Activated B cell treated with CpG ODN at 0.5 μM for 24 hours (primary cell): ENCODE results near the gene COMT. TPM values are rescaled to one million over a fixed set of nuclear protein-coding genes. Genes with fewer than 3 reads are reported as not detected.

Source experiments
- ATAC-seq: fragments of 200-7000 bp; cut with Tn5 transposase; one replicate; pipeline ENCODE4 v1.10.0; 2021; ENCODE audit warnings: low read depth, mild to moderate bottlenecking, moderate library complexity
- CTCF ChIA-PET: fragments of 350-600 bp; sonication (Branson Sonifier 250); formaldehyde crosslinking; loops from one replicate; lab custom pipeline; 2021; ENCODE audit warnings: antibody characterized with exemption; lab: Charles Lee
- POLR2A ChIA-PET: fragments of 350-600 bp; sonication (Branson Sonifier 250); formaldehyde crosslinking; loops from one replicate; lab custom pipeline; 2021; ENCODE audit warnings: antibody characterized with exemption; lab: Charles Lee
- DNase-seq: peaks from one replicate; pipeline ENCODE4 v3.0.0; 2022
- H3K27ac Mint-ChIP-seq: one replicate; pipeline ENCODE4 v1.8.0; 2020; ENCODE audit warnings: mixed read lengths
- H3K27me3 Mint-ChIP-seq: one replicate; pipeline ENCODE4 v1.8.0; 2021; ENCODE audit warnings: mixed read lengths
- H3K36me3 Mint-ChIP-seq: one replicate; pipeline ENCODE4 v1.8.0; 2021; ENCODE audit warnings: low read depth, mixed read lengths
- H3K4me1 Mint-ChIP-seq: one replicate; pipeline ENCODE4 v1.8.0; 2021; ENCODE audit warnings: mixed read lengths
- H3K4me3 Mint-ChIP-seq: one replicate; pipeline ENCODE4 v1.8.0; 2020; ENCODE audit warnings: mild to moderate bottlenecking, mixed read lengths
- H3K9me3 Mint-ChIP-seq: one replicate; pipeline ENCODE4 v1.8.0; 2020; ENCODE audit warnings: mixed read lengths
- intact Hi-C: fragments of 100-400 bp; cut with micrococcal nuclease; formaldehyde crosslinking; loops from one replicate; pipeline ENCODE4 v1.15.1; 2024
- total RNA-seq: library from RNA; stranded (reverse); gene quantifications from 2 replicates; pipeline ENCODE4 v1.2.3, GENCODE V29; 2022
- TF ChIP-seq, protein P1 (sequence below): fragments of 200-600 bp; IDR thresholded peaks from one replicate; pipeline ENCODE4 v1.8.0; 2022; ENCODE audit warnings: antibody characterized with exemption, mild to moderate bottlenecking

The COMT gene
- total RNA-seq, 1 donor from 2014 or later = 40.6 TPM

DNA sequence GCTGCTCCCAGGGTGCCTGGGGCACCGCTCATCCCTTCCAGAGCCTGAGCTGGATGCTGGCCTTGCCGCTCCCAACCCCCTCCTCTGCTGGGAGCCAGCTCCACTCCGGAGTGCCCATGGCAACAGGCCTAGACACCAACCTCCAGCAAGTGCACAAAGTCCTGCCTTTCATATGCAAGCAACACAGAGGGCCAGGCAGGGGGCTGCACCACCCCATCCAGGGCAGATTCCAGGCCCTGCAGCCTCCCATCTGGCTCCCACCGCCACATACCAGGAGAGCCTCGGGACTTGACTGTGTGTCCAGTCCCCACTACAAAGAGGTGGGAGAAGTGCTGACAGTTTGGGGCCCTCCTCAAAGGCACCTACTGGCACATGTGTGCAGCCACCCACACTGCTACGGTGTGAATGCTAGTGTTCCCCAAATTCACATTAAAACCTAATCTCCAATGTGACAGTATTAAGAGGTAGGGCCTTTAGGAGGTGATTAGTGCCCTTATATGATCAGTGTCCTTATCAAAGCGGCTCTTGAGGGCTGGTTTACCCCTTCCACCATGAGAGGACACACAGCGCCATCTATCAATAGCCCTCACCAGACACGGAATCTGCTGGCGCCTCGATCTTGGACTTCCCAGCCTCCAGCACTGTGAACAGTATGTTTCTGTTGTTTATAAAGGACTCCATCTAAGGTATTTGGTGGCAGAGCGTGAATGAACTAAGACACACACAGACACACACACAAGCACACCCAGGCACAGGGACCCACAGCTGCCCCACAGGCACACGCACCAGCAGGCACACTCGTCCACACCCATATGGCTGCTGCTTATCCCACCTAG, 58.9 kb downstream of the COMT start:
- no peaks in the 10 kb centered on the region for H3K27me3 Mint-ChIP-seq
- TF ChIP-seq, protein P1, sequence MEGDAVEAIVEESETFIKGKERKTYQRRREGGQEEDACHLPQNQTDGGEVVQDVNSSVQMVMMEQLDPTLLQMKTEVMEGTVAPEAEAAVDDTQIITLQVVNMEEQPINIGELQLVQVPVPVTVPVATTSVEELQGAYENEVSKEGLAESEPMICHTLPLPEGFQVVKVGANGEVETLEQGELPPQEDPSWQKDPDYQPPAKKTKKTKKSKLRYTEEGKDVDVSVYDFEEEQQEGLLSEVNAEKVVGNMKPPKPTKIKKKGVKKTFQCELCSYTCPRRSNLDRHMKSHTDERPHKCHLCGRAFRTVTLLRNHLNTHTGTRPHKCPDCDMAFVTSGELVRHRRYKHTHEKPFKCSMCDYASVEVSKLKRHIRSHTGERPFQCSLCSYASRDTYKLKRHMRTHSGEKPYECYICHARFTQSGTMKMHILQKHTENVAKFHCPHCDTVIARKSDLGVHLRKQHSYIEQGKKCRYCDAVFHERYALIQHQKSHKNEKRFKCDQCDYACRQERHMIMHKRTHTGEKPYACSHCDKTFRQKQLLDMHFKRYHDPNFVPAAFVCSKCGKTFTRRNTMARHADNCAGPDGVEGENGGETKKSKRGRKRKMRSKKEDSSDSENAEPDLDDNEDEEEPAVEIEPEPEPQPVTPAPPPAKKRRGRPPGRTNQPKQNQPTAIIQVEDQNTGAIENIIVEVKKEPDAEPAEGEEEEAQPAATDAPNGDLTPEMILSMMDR = no peak
- H3K4me1 Mint-ChIP-seq = no peaks in the 10 kb centered on the region
- H3K36me3 Mint-ChIP-seq = peaks cover 15% of the 10 kb centered on the region
- H3K27ac Mint-ChIP-seq = no peak overlapping the region
- ChIA-PET POLR2A (no interaction called here), CTCF (no interaction called here)
- no peak overlapping the region for H3K4me3 Mint-ChIP-seq
- no peak for DNase-seq
- ATAC-seq = no peak
- intact Hi-C loops = no loop called here
- peaks cover 14% of the 10 kb centered on the region for H3K9me3 Mint-ChIP-seq

DNA sequence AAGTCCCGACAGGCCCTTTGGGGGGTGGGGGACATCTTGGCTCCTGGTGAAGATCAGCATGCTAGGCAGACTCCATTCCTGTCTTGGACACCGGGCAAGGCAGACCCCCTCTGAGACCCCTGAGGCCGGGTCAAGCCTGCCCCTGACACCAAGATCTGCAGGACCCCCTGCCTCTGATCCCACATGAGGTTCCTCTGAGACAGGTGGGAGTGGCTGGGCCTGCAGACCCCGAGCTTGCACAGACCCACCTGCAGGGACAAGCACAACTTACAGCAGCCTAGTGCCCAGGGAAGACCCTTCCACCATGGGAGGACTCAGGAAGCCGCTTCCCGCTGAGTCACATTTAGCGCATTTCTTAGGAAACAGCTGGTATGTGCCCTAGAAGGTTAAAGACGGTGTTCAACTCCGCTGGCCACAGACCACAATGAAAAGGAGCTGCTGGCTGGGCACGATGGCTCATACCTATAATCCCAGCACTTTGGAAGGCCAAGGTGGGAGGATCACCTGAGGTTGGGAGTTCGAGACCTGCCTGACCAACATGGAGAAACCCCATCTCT, 59.6 kb downstream of the COMT start:
- DNase-seq (no peak), ATAC-seq (no peak)
- intact Hi-C loops = no loop called here
- H3K4me1 Mint-ChIP-seq = no peaks in the 10 kb centered on the region
- H3K4me3 Mint-ChIP-seq = no peak overlapping the region
- ChIA-PET CTCF (no interaction called here), POLR2A (no interaction called here)
- H3K36me3 Mint-ChIP-seq = peaks cover 15% of the 10 kb centered on the region
- H3K9me3 Mint-ChIP-seq = peaks cover 14% of the 10 kb centered on the region
- H3K27me3 Mint-ChIP-seq = no peaks in the 10 kb centered on the region
- H3K27ac Mint-ChIP-seq = no peak overlapping the region
- TF ChIP-seq, protein P1 = no peak

DNA sequence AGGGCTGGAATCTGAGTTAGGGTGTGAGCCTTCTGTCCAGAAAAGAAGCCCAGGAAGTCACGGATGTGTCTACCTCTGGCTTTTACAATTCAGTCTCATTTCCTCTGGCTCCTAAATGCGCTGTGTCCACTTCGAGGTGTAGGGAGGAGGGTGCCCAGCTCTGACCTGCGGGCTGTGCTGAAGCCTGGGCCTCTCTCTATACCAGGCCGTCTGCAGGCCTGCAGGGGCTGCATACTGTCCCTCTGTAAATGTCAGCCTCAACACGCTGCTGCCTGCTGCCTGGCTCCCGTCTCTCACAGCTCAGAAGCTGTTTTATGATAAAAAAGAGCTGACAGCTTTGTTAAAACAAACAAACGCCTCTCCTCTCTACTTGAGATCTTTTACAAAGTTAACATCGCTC, 60.6 kb downstream of the COMT start:
- ChIA-PET POLR2A (no interaction called here), CTCF (no interaction called here)
- Mint-ChIP-seq H3K36me3 (peaks cover 15% of the 10 kb centered on the region), H3K27ac (no peak overlapping the region), H3K27me3 (no peaks in the 10 kb centered on the region), H3K4me3 (no peak overlapping the region), H3K9me3 (peaks cover 14% of the 10 kb centered on the region), H3K4me1 (no peaks in the 10 kb centered on the region)
- DNase-seq = no peak
- no peak for ATAC-seq
- intact Hi-C loops = no loop called here
- TF ChIP-seq, protein P1 = no peak

DNA sequence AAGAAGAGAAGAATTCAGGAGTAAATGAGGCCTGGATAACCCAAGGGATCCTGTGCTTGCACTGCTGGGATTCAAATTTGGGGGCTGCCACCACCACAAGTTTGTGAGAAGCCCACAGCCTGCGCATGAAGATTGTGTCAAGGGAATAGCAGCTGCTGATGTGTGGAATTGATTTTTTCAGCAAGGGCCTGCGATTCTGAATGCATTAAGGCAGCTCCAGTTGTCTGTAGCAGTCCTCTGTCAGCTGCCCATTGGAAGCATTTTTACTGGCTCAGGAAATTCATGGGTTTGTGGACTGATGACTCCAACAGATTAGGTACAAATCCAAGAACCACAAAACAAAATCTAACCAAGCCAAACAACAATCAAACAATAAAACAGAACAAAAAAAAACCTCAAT, 61.1 kb downstream of the COMT start:
- no peak for ATAC-seq
- Mint-ChIP-seq H3K4me1 (no peaks in the 10 kb centered on the region), H3K4me3 (no peak overlapping the region), H3K9me3 (peaks cover 14% of the 10 kb centered on the region), H3K36me3 (peaks cover 15% of the 10 kb centered on the region), H3K27me3 (no peaks in the 10 kb centered on the region), H3K27ac (no peak overlapping the region)
- ChIA-PET POLR2A (no interaction called here), CTCF (no interaction called here)
- TF ChIP-seq, protein P1 = no peak
- intact Hi-C loops = no loop called here
- no peak for DNase-seq

DNA sequence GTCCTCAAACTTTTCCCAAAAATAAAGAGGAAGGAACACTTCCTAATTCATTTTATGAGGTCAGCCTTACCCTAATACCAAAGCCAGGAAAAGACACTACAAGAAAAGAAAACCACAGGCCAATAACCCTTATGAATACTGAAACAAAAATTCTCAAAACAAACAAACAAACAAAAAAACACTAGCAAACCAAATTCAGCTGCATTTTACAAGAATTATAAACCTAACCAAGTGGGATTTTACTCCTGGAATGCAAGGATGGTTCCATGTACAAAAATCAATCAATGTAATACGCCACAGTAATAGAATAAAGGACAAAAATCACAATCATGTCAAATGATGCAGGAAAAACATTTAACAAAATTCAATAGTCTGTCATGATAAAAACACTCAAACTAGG, 61.7 kb downstream of the COMT start:
- ChIA-PET CTCF (no interaction called here), POLR2A (no interaction called here)
- ATAC-seq (no peak), DNase-seq (no peak)
- intact Hi-C loops = no loop called here
- Mint-ChIP-seq H3K9me3 (peaks cover 14% of the 10 kb centered on the region), H3K27ac (no peak overlapping the region), H3K4me1 (no peaks in the 10 kb centered on the region), H3K36me3 (peaks cover 15% of the 10 kb centered on the region), H3K27me3 (no peaks in the 10 kb centered on the region), H3K4me3 (no peak overlapping the region)
- TF ChIP-seq, protein P1 = no peak
